ENCODE measurements around the gene NEXN.

DNA sequence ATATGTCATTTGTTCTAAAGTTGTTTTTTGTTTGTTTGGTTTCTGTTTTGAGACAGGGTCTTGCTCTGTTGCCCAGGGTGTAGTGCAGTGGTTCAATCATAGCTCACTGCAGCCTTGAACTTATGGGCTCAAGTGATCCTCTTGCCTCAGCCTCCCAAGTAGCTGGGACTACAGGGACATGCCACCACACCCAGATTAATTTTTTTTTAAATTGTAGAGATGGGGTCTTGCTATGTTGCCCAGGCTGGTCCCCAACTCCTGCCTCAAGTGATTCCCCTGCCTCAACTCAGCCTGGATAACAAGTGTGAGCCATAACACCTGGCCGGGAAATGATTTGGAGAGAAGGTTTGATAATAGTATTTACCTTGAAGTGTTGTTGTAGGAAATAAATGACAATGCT is 18.2 kb downstream of the NEXN start:
- TF ChIP-seq BACH2 (CRISPR knock-in tag; IDR thresholded peaks at IDR 0.05; ENCODE audit: borderline replicate concordance) (no peak), ZFP30 (CRISPR knock-in tag; IDR thresholded peaks at IDR 0.05) (no peak), RARB (CRISPR knock-in tag; IDR thresholded peaks at IDR 0.05) (no peak), ZFP3 (CRISPR knock-in tag; IDR thresholded peaks at IDR 0.05) (no peak), ZNF565 (CRISPR knock-in tag; conservative IDR thresholded peaks at IDR 0.05; ENCODE audit: low read depth) (no peak)

Data from SK-N-SH treated with all-trans-retinoic acid at 6 μM for 48 hours (cell line).